ENCODE results near the gene OAS3.
"Not testable (repeated sequence)": the region's sequence is repeated elsewhere in the genome, so short reads cannot be mapped to it uniquely, and the experiment has no call there.

The OAS3 gene

DNA sequence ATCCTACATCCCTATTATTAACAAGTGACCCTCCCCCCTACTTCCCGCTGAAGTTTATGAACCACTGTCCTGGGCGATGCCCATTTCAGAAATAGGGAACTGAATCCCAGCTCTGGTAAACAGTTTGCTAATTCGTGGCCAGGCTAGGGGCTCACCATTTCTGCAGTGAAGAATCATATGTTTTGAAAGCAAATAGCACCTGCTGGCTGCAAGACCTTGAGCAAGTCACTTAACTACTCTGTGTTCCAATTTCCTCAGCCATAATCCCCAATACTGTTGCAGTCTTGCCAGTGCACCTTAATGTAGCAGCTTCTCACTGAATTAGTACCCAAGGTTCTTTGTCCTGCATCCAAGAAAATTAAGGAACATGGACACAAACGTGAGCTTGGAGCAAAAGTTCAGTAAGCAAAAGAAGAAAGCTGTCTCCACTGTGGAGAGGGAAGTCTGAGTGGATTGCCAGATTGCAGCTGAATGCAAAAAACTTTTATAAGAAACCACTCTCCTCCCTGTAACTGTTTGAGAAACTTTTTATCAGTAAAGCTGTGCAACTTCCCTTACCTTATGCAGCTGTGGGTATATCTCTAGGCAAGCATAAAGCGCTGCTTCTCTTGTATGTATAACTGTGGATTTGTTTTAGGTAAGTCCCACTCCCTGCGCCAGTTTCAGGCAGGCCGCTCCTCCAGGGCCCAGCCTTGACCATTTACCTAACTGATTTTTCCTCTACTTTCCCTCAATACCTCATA lies 30.7 kb upstream of the OAS3 start:
- Histone ChIP-seq H3K9me3 (peaks cover 0 to 5% (median under 1%) of the 10 kb centered on the region in 3 donors), H3K27me3 (no peaks in the 10 kb centered on the region), H3K27ac (no peak overlapping the region), H3K36me3 (peaks cover 0 to 12% (median 1%) of the 10 kb centered on the region in 3 donors), H3K4me3 (peak overlapping the region; percentile 38 to 40), H3K4me1 (peaks cover 0 to 39% (median 18%) of the 10 kb centered on the region in 4 donors)
- TF ChIP-seq, protein P1, sequence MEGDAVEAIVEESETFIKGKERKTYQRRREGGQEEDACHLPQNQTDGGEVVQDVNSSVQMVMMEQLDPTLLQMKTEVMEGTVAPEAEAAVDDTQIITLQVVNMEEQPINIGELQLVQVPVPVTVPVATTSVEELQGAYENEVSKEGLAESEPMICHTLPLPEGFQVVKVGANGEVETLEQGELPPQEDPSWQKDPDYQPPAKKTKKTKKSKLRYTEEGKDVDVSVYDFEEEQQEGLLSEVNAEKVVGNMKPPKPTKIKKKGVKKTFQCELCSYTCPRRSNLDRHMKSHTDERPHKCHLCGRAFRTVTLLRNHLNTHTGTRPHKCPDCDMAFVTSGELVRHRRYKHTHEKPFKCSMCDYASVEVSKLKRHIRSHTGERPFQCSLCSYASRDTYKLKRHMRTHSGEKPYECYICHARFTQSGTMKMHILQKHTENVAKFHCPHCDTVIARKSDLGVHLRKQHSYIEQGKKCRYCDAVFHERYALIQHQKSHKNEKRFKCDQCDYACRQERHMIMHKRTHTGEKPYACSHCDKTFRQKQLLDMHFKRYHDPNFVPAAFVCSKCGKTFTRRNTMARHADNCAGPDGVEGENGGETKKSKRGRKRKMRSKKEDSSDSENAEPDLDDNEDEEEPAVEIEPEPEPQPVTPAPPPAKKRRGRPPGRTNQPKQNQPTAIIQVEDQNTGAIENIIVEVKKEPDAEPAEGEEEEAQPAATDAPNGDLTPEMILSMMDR (IDR thresholded peaks at IDR 0.05), result no peak
- intact Hi-C loops (cut with DNase I; ENCODE audit: low total_unique reads), result no loop called here
- DNase-seq, result peak in 1 of 2 donors; percentile 41

DNA sequence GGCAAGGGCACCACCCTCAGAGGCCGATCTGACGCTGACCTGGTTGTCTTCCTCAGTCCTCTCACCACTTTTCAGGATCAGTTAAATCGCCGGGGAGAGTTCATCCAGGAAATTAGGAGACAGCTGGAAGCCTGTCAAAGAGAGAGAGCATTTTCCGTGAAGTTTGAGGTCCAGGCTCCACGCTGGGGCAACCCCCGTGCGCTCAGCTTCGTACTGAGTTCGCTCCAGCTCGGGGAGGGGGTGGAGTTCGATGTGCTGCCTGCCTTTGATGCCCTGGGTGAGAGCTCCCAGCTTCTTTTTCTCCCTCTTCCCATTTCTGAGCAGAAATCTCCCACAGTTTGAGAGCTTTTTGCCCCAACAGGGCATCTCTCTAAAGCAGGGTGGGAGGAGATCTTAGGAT lies 29.7 kb upstream of the OAS3 start:
- no peaks in the 10 kb centered on the region for H3K27me3 ChIP-seq
- H3K36me3 ChIP-seq, result peaks cover 0 to 12% (median 10%) of the 10 kb centered on the region in 3 donors
- H3K4me3 ChIP-seq, result no peak overlapping the region
- TF ChIP-seq, protein P1 (IDR thresholded peaks at IDR 0.05), result no peak
- H3K9me3 ChIP-seq, result peaks cover 0 to 14% (median 10%) of the 10 kb centered on the region in 3 donors
- peaks cover 0 to 37% (median 17%) of the 10 kb centered on the region in 4 donors for H3K4me1 ChIP-seq
- no peak for DNase-seq
- H3K27ac ChIP-seq, result no peak overlapping the region
- intact Hi-C loops (cut with DNase I; ENCODE audit: low total_unique reads), result no loop called here

DNA sequence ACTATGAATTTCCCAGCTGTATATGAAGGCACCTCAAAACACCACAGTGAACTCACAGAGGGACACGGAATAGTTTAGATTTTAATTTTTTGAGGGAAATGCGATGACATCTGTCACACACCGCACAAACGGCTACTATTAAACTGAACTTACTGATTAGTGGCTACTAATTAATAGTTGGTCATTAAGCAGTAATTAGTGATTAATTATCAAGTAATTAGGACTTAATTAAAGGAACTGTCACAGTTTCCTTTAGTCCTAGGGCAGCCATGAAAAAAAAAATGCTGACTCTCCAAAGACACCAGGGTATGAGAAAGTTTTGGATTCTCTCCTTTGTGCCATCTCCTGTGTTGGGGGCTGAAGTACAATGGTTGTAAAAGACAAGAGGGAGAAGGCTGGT lies 28.6 kb upstream of the OAS3 start:
- TF ChIP-seq, protein P1 (IDR thresholded peaks at IDR 0.05), result no peak
- intact Hi-C loops (cut with DNase I; ENCODE audit: low total_unique reads), result no loop called here
- H3K27me3 ChIP-seq, result no peaks in the 10 kb centered on the region
- H3K27ac ChIP-seq, result no peak overlapping the region
- peaks cover 0 to 18% (median 18%) of the 10 kb centered on the region in 3 donors for H3K9me3 ChIP-seq
- no peak overlapping the region for H3K4me3 ChIP-seq
- peaks cover 0 to 30% (median 13%) of the 10 kb centered on the region in 4 donors for H3K4me1 ChIP-seq
- H3K36me3 ChIP-seq, result peaks cover 0 to 13% (median 12%) of the 10 kb centered on the region in 3 donors
- DNase-seq, result no peak

DNA sequence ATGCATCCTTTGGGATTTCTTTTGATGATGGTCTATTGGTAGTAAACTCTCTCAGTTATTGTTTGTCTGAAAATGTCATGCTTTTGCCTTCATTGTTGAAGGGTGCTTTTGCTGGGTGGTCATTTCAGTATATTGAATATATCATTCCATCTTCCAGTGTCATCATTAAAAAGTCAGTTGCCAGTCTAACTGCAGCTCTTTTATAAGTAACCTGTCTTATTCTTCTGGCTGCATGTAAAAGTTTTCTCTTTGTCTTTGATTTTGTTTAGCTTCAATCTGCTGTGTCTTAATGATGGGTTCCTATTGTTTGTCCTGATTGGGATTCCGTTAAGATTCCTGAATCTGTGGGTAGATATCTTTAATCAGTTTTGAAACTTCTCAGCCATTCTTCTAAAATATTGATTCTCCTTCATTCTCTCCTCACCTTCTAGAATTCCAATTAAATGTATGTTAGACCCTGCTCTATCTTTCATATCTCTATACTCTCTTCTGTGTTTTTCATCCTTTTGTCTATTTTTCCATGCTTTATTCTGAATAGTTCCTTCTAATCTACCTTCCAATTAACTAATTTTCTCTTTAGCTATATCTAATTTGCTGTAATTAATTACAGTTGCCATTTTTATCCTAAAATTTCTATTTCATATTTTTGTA lies 25.1 kb upstream of the OAS3 start:
- no peak for DNase-seq
- peaks cover 0 to 18% (median 18%) of the 10 kb centered on the region in 3 donors for H3K9me3 ChIP-seq
- peaks cover 12 to 24% (median 13%) of the 10 kb centered on the region in 3 donors for H3K36me3 ChIP-seq
- H3K27me3 ChIP-seq, result no peaks in the 10 kb centered on the region
- H3K27ac ChIP-seq, result no peak overlapping the region
- no peak overlapping the region for H3K4me3 ChIP-seq
- intact Hi-C loops (cut with DNase I; ENCODE audit: low total_unique reads), result no loop called here
- H3K4me1 ChIP-seq, result no peaks in the 10 kb centered on the region
- TF ChIP-seq, protein P1 (IDR thresholded peaks at IDR 0.05), result no peak

DNA sequence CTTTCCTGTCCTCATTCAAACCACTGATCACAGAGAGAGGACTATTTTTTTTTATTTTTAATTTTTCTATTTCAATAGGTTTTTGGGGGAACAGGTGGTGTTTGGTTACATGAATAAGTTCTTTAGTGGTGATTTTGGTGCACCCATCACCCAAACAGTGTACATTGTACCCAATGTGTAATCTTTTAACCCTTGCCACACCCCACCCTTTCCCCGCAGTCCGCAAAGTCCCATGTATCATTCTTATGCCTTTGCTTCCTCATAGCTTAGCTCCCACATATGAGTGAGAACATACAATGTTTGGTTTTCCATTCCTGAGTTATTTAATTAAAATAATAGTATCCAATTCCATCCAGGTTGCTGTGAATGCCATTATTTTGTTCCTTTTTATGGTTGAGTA lies 24.4 kb upstream of the OAS3 start:
- intact Hi-C loops (cut with DNase I; ENCODE audit: low total_unique reads); H3K27me3 ChIP-seq; H3K4me1 ChIP-seq; H3K27ac ChIP-seq; DNase-seq; H3K4me3 ChIP-seq: not testable (repeated sequence)
- H3K36me3 ChIP-seq, result peaks cover 13 to 32% (median 20%) of the 10 kb centered on the region in 3 donors
- H3K9me3 ChIP-seq, result peaks cover 0 to 18% (median 18%) of the 10 kb centered on the region in 3 donors

DNA sequence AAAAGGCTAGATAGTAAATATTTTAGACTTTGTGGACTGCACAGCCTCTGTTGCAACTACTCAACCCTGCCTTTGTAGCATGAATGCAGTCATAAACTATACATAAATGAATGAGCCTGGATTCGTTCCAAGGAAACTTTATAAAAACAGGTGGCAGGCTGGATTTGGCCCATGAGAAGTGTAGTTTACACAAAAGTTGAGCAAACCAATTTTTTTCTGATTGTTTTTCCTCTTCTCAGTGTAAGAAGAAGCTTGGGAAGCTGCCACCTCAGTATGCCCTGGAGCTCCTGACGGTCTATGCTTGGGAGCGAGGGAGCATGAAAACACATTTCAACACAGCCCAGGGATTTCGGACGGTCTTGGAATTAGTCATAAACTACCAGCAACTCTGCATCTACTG lies 22.0 kb upstream of the OAS3 start:
- peaks cover 0 to 18% (median 18%) of the 10 kb centered on the region in 3 donors for H3K9me3 ChIP-seq
- no peak overlapping the region for H3K27ac ChIP-seq
- TF ChIP-seq, protein P1 (IDR thresholded peaks at IDR 0.05), result no peak
- no peaks in the 10 kb centered on the region for H3K27me3 ChIP-seq
- intact Hi-C loops (cut with DNase I; ENCODE audit: low total_unique reads), result no loop called here
- H3K4me1 ChIP-seq, result no peaks in the 10 kb centered on the region
- DNase-seq, result no peak
- H3K36me3 ChIP-seq, result peaks cover 13 to 30% (median 29%) of the 10 kb centered on the region in 3 donors
- H3K4me3 ChIP-seq, result no peak overlapping the region
